Inflammatory macrophage (primary cell): ENCODE results near the gene SLC10A3.

ENCODE experiments used
- DNase-seq, 2 donors: peaks; one replicate each; pipeline ENCODE4 v3.0.0-alpha.2; 2020 to 2022
- total RNA-seq, 18 experiments: gene quantifications; one replicate each; lab custom pipeline; 2026; ENCODE audit warnings: mixed read lengths in 6 of 18, inconsistent platforms in 2 of 18; lab: John Stamatoyannopoulos, UW

SLC10A3 gene
- 4.8 to 22.1 (median 10.5) reads per million in 18 experiments for total RNA-seq

- peak; percentile 91 to 94 for DNase-seq
Measured at GRCh38 chrX:154490414-154491083, at the start of gene SLC10A3. TSS of gene SLC10A3 (minus strand) at chrX:154490629. CDS start at chrX:154488940, 1,689 bp downstream.

GRCh38 chrX:154539077-154539476 lies 48.6 kb upstream of the SLC10A3 start:
- DNase-seq, result no peak

GRCh38 chrX:154535892-154536291 lies 45.5 kb upstream of the SLC10A3 start:
- no peak for DNase-seq

GRCh38 chrX:154534526-154535322 lies 44.3 kb upstream of the SLC10A3 start:
- peak; percentile 90 to 94 for DNase-seq

DNA sequence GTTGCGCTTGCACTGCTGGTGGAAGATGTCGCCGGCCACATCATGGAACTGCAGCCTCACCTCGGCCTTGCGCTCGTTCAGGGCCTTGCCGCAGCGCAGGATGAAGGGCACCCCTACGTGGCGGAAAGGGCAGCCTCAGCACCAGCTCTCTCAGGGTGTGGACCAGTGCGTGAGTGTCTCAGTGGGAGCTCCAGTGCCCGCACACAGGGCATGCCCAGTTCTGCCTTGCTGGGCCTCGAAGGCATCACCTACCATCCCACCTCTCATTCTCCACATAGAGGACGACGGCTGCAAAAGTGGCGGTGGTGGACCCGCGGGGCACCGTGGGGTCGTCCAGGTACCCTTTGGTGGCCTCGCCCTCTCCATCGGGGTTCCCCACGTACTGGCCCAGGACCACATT lies 42.3 kb upstream of the SLC10A3 start:
- DNase-seq, result no peak

- DNase-seq, result no peak
Measured at GRCh38 chrX:154531626-154532025, 41.2 kb upstream of the SLC10A3 start.

- no peak for DNase-seq
Measured at GRCh38 chrX:154530286-154530685, 39.9 kb upstream of the SLC10A3 start.

GRCh38 chrX:154529206-154529612 lies 38.8 kb upstream of the SLC10A3 start:
- no peak for DNase-seq

GRCh38 chrX:154526901-154527675 lies 36.7 kb upstream of the SLC10A3 start:
- DNase-seq, result peak; percentile 65 to 68

GRCh38 chrX:154525606-154526490 lies 35.4 kb upstream of the SLC10A3 start:
- no peak for DNase-seq

- no peak for DNase-seq
Measured at GRCh38 chrX:154519389-154519788, 29.0 kb upstream of the SLC10A3 start.

DNA sequence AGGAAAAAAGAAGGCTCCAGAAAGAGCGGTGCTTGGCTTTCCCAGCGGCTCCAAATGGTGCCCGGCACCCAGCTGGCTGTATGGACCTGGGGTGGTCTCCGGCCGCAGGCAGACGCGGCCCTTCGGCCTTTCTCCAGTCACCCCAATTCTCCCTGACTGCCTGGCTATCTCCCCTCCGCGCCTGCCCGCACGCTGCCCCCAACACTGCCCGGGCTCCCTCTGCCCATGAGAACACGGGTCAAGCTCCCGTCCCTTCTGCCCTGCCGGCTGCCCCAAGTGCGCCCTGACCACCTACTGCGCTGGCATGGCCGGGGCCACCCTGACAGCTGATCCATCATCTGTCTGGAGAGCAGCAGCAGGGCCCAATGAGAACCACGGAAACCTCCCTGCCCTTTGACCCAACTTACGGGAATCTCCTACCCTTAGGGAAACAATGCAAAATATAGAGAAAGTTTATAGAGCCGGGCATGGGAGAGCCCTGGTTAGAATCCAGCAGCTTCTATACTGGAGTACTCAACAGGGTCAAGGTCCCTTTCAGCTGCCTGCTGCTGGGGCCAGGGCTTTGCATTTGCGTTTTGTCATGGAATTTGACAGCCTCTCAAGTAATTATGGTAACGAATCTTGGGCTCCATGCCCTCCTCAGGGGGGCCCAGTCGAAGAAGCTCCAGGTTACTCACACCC lies 26.8 kb upstream of the SLC10A3 start:
- no peak for DNase-seq

DNA sequence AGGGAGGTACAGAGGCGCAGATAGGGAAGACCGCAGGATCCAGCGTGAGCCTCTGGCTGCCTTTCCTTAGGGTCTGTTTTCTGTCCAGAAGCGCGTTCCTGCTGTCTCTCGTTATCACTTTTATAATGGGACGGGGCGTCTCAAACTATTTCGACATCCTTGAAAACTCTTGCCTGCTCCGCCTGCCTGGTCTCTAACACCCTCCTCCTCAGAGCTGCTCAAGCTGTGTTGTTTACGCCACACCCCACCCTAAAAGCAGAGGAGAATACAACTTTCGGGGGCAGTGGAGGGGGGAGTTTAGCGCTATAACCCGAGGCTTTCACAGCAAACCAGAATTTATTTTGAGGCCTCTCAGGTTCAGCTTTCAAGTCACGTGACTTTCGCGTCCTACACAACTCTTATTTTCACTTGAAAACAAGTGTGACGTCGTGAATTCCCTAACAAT lies 26.2 kb upstream of the SLC10A3 start:
- DNase-seq, result no peak

DNA sequence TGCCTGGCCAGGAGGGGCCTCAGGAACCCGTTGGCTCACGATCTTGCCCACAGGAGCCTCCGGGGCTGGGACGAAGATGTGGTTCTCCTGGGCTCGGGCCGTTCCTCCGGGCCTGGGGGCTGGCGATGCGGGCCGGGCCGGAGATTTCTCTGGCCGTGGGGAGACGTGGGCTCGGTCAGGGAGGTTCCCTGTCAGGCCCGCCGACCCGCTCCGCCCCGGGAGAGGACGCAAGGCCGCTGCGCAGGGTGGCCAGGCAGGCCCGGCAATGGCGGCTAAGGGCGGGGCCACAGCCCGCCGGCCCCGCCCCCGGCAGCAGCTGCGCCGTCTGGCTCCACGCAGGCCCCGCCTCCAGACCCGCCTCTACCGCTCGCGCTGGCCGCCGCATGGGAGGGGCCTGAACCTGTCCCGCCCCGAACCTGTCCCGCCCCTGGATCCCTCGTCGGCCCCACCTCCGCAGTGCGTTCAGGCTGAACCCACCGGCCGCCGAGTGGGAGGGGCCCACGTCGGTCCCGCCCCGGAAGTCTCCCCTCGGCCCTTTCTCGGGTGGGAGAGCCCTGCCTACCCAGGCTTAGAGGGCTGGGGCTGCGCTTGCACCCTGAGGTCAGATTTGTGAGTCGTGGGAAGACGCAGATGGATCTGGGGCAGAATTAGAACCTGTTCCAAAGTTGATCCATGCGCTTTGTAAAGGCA lies 25.7 kb upstream of the SLC10A3 start, which contains the start of gene FAM3A:
FAM3A (minus strand) TSS at position 267 of the 690 bp plus-strand sequence. CDS start 460 bp downstream, outside the sequence.
- peak; percentile 88 to 91 for DNase-seq

- DNase-seq, result no peak
Measured at GRCh38 chrX:154515090-154515965, 24.9 kb upstream of the SLC10A3 start.

DNA sequence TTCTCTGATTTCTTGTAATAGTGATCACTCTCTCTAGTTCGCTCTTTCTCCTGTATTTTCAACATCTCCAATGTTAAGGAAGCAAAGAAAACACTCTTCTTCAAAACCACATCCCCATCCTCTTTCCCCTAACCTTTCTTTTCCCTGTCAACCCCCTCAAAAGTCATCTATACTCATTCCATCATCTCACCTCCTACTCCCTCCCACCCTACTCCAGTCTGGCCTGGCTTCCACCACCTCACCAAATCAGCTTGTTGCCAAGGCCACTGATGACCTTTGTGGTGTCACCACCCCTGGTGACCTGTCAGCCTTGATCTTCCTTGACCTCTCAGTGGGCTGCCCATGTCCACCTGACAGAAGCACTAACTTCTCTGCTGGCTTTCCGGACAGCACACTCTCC lies 23.3 kb upstream of the SLC10A3 start:
- DNase-seq, result peak in 1 of 2 donors; percentile 34

DNA sequence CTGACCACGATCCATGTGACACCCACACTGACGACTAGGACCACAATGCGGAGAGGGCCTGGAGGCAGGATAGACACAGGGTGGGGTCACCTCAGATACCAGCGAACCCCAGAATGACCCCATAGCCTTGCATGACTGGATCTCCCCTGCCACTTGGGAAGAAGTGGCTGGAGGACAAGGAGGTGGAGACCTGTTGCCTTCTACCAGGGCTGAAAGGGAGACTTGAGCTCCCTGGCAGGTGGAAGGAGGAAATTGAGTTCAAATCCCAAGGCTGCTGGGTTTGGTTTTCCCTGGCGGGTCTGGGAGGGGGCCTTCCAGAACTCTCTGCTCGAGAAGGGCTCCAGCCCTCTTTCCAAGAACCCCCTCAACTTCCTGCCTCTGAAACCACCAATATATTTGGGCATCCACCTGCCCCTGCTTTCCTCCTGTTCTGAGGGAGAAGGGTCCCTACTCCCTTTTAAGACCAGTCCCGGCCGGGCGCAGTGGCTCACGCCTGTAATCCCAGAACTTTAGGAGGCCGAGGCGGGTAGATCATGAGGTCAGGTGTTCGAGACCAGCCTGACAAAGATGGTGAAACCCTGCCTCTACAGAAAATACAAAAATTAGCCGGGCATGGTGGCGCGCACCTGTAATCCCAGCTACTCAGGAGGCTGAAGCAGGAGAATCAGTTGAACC lies 22.6 kb upstream of the SLC10A3 start:
- DNase-seq, result no peak

DNA sequence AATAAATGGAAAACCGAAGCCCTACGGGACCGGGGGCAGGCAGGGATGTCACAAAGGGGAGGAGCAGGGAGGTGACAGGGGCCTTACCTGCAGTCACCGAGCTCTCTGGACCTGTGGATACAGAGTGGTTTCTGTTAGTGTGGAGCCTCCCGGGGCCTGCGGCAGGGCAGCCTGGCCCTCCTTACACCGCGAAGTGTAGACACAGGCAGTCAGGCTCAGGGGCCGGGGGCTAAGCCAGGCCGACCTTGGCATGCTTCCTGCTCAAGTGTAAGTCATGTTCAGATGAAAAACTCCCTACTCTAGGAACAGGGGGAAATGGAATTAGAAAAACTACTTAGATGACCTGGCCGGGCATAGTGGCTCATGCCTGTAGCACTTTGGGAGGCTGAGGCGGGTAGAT lies 21.3 kb upstream of the SLC10A3 start:
- DNase-seq, result no peak

- DNase-seq, result no peak
Measured at GRCh38 chrX:154509455-154509854, 19.0 kb upstream of the SLC10A3 start.
